WTC11 (cell line): ENCODE data around the gene RAP1GAP.

Experiments
- CTCF ChIP-seq: fragments of 200-600 bp; IDR thresholded peaks from 2 replicates; pipeline ENCODE4 v1.8.0; 2022; ENCODE audit warnings: antibody characterized with exemption
- EMX1 ChIP-seq: fragments of 250-450 bp; sonication (Bioruptor Pico); IDR thresholded peaks from 2 replicates; pipeline ENCODE4 v1.8.0; 2021; ENCODE audit warnings: mild to moderate bottlenecking
- FOXJ3 ChIP-seq: sonication (generic); formaldehyde crosslinking; IDR thresholded peaks from 2 replicates; pipeline ENCODE4 v1.9.0; 2021; ENCODE audit warnings: missing genetic modification reagents, mild to moderate bottlenecking, borderline replicate concordance
- HMGA2 ChIP-seq: fragments of 250-450 bp; sonication (Bioruptor Pico); IDR thresholded peaks from 2 replicates; pipeline ENCODE4 v1.4.0; 2021; ENCODE audit warnings: mild to moderate bottlenecking, moderate library complexity
- JAZF1 ChIP-seq: fragments of 250-450 bp; sonication (Bioruptor Pico); IDR thresholded peaks from 2 replicates; pipeline ENCODE4 v1.9.0; 2021; ENCODE audit warnings: moderate library complexity, mild to moderate bottlenecking, inconsistent platforms
- SMAD3 ChIP-seq: sonication (generic); formaldehyde crosslinking; IDR thresholded peaks from 2 replicates; pipeline ENCODE4 v1.8.0; 2022; ENCODE audit warnings: missing genetic modification reagents, mild to moderate bottlenecking, borderline replicate concordance
- TCF7 ChIP-seq: sonication (generic); formaldehyde crosslinking; IDR thresholded peaks from 2 replicates; pipeline ENCODE4 v1.8.0; 2022; ENCODE audit warnings: mild to moderate bottlenecking, low read depth, missing genetic modification reagents, moderate library complexity
- ZBTB21 ChIP-seq: sonication (generic); formaldehyde crosslinking; IDR thresholded peaks from 2 replicates; pipeline ENCODE4 v1.8.1; 2023; ENCODE audit warnings: mild to moderate bottlenecking, missing genetic modification reagents, borderline replicate concordance
- ZNF219 ChIP-seq: sonication (generic); formaldehyde crosslinking; IDR thresholded peaks from 2 replicates; pipeline ENCODE4 v1.8.0; 2023; ENCODE audit warnings: missing genetic modification reagents, mild to moderate bottlenecking, borderline replicate concordance
- TF ChIP-seq, protein P1 (sequence below): sonication (generic); formaldehyde crosslinking; IDR thresholded peaks from 2 replicates; pipeline ENCODE4 v1.8.0; 2023; ENCODE audit warnings: missing genetic modification reagents, mild to moderate bottlenecking, borderline replicate concordance
- TF ChIP-seq, protein P2 (sequence below): fragments of 250-450 bp; sonication (Bioruptor Pico); IDR thresholded peaks from 2 replicates; pipeline ENCODE4 v1.9.0; 2021; ENCODE audit warnings: mild to moderate bottlenecking

DNA sequence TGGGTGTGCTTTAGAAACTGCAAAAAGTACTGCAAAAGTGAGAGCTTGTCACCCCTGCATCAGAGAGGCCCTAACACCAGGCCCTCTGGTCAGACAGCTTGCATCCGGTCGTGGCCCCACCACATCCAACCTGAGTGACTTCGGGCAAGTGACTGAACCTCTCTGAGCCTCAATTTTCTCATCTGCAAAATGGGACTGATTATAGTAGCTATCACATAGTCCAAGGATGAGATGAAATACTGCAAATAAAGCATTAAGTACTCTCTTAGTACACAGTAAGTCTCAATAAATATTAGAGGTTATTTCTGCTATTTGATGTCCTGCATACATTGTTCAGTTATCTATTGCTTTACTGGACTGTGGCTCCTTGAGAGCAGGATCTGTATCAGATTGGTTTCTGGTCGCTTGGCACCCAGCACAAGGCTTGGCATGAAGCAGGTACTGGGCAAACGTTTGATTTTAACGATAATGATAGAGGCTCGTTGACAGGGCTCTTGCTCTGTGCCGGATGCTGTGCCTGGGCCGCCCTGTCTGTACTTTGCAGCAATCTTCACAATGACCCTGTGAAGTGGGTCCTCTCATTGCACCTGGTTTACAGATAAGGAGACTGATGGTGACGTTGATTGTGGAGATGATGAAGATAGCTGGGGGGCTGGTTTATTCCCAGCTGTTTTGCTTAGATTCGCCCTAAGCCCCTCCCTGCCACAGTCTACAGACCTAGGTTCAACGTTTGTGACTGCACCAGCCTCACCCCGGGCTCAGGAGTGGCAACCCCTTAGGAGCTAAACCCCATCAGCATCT lies 43.6 kb downstream of the RAP1GAP start:
- no peak for TF ChIP-seq CTCF
- TF ChIP-seq, protein P1, sequence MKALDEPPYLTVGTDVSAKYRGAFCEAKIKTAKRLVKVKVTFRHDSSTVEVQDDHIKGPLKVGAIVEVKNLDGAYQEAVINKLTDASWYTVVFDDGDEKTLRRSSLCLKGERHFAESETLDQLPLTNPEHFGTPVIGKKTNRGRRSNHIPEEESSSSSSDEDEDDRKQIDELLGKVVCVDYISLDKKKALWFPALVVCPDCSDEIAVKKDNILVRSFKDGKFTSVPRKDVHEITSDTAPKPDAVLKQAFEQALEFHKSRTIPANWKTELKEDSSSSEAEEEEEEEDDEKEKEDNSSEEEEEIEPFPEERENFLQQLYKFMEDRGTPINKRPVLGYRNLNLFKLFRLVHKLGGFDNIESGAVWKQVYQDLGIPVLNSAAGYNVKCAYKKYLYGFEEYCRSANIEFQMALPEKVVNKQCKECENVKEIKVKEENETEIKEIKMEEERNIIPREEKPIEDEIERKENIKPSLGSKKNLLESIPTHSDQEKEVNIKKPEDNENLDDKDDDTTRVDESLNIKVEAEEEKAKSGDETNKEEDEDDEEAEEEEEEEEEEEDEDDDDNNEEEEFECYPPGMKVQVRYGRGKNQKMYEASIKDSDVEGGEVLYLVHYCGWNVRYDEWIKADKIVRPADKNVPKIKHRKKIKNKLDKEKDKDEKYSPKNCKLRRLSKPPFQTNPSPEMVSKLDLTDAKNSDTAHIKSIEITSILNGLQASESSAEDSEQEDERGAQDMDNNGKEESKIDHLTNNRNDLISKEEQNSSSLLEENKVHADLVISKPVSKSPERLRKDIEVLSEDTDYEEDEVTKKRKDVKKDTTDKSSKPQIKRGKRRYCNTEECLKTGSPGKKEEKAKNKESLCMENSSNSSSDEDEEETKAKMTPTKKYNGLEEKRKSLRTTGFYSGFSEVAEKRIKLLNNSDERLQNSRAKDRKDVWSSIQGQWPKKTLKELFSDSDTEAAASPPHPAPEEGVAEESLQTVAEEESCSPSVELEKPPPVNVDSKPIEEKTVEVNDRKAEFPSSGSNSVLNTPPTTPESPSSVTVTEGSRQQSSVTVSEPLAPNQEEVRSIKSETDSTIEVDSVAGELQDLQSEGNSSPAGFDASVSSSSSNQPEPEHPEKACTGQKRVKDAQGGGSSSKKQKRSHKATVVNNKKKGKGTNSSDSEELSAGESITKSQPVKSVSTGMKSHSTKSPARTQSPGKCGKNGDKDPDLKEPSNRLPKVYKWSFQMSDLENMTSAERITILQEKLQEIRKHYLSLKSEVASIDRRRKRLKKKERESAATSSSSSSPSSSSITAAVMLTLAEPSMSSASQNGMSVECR (CRISPR knock-in tag): no peak
- no peak for TF ChIP-seq TCF7 (CRISPR knock-in tag)
- TF ChIP-seq JAZF1: no peak
- TF ChIP-seq HMGA2 (CRISPR knock-in tag): no peak
- TF ChIP-seq, protein P2, sequence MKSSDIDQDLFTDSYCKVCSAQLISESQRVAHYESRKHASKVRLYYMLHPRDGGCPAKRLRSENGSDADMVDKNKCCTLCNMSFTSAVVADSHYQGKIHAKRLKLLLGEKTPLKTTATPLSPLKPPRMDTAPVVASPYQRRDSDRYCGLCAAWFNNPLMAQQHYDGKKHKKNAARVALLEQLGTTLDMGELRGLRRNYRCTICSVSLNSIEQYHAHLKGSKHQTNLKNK (CRISPR knock-in tag): no peak
- TF ChIP-seq ZNF219 (CRISPR knock-in tag): no peak
- TF ChIP-seq SMAD3 (CRISPR knock-in tag): no peak
- TF ChIP-seq EMX1 (CRISPR knock-in tag): no peak
- TF ChIP-seq ZBTB21 (CRISPR knock-in tag): no peak
- TF ChIP-seq FOXJ3 (CRISPR knock-in tag): no peak
